Left colon (tissue), 2 donors: ENCODE measurements around the gene RGS8. TPM values are rescaled to one million over a fixed set of nuclear protein-coding genes. Genes with fewer than 3 reads are reported as not detected.

ENCODE experiments used
- ATAC-seq: fragments of 200-7000 bp; cut with Tn5 transposase; one replicate; pipeline ENCODE4 v1.9.1; 2020; ENCODE audit warnings: mild to moderate bottlenecking, moderate library complexity
- DNase-seq, 2 donors: peaks; one replicate each; pipeline ENCODE4 v3.0.0-alpha.2; 2020
- intact Hi-C, 2 donors: fragments of 100-400 bp; cut with DNase I in 1 of 2; cut with micrococcal nuclease in 1 of 2; formaldehyde crosslinking; loops; one replicate each; pipeline versions ENCODE4 v1.11.2 to v1.14.0; 2022; cut with DNase I, micrococcal nuclease
- total RNA-seq, 2 donors: library from RNA; stranded (reverse); fragmentation: NEBNext Ultra II Directional; extraction: Animal tissue kit (Norgen Biotek cat#: 25700); gene quantifications; one replicate each; pipeline ENCODE4 v1.2.1, GENCODE V29; 2021
- donor health status: DM: no; HTN: no; CAD: no.
- donor health status: DM: yes; HTN: yes; CAD: no.

Gene RGS8
- total RNA-seq, 2 donors from 2014 or later: not detected

DNA sequence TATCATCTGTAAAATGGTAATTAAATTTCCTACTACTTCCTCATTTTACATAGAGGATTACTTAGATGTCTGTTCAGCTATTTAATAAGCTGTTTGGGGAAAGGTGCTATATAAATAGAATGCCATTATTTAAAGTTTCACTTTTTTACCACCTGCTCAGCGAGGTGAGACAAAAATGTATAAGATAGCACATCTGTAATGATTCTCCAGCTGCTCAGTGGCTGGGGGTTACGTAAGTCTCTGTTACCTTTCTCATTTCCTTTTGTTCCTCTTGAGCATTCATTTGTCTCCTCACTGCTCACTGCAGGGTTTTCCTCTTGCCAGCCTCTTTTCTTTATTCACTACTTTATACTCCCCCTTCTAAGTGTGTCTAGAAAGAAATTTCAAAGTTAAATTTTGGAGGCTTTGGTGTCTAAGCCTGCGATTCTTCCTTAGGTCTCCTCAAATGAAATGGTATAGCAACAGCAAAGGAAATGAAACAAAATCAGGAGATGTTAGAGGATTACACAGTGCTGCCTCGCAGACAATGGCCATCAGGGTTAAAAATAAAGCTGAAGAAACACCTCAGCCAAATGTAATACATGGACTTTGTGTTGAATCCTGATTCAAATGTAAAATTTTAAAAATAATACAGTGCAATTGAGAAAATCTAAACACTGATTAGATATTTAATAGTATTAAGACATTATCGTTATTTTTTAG lies 6.8 kb downstream of the RGS8 start:
- no peak for ATAC-seq
- intact Hi-C loops: no loop called here
- no peak for DNase-seq

DNA sequence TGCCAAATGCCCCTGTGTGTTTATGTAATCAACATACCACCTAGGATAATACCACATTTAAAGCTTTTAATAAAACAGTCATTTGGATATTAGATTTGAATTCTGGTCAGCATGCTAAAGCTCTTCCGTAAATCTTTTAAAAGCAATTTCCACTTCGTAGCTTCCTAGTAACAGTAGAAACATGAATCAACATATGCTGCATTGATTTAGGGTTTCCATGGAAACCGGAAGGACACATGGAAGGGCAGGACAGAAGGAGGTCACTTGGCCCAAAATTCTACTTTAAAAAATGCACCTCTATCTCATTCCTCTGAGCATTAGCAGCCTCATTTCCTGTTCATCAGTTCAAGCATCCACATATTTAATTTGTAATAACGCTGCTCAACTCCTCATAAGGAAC lies 8.1 kb downstream of the RGS8 start:
- ATAC-seq: no peak
- no peak for DNase-seq
- intact Hi-C loops: no loop called here

DNA sequence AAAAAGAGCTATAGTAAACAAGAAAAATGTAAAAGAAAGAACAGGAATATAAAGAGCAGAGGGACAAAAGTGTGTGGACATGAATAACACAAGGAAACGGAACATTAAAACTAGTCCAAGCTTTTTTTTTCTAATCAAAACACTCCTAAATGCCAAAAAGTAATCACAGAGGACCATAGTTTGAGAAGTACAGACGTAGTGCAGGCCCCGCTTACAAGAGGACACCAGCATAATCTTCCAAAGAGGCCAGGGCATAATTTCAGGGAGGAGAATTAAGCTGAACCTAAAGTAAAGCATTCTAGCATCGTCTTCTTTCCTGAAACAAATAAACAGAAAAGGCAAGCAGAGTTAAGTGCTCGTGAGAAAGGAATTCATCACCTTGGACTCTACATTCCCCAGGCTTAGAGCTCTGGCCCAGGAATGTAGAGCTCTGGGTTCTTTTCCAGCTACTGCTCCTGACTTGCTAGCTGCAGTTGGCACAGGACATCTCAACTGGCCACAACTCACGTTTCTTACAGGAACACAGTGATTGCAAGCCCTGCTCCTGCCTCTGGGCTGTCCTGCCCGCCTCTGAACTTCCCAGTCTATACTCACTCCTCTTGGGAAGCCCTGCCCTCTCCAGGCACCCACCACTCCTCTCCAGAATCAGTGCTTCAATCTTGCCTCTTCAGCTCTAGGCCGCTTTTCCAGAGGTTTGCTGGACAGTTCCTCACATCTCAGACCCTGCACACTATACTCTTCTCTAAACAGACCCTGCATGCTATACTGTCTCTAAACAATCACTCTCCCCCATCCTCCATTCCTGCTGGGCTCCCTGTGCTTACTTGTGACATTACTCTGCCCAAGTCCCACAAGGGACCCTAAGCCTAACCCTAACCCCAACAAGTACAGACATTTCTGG lies 9.8 kb downstream of the RGS8 start:
- intact Hi-C loops: no loop called here
- ATAC-seq (no peak), DNase-seq (no peak)

DNA sequence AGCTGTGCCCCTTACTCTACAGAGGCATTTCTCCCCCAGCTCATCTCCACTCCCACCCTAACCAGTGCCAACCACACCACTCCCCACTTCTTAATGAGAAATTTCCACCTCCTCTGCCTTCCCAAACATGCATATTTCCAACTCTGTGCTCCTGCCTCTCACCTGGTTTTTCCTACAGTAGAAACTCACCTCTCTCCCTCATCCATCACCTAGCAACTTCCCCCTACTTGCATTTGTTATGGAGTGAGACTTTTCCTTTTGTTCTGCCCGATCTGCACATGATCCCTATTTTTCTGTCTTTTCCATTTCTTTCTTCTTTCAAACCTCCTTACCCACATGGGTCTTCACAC lies 11.9 kb downstream of the RGS8 start:
- DNase-seq (no peak), ATAC-seq (no peak)
- intact Hi-C loops: no loop called here

DNA sequence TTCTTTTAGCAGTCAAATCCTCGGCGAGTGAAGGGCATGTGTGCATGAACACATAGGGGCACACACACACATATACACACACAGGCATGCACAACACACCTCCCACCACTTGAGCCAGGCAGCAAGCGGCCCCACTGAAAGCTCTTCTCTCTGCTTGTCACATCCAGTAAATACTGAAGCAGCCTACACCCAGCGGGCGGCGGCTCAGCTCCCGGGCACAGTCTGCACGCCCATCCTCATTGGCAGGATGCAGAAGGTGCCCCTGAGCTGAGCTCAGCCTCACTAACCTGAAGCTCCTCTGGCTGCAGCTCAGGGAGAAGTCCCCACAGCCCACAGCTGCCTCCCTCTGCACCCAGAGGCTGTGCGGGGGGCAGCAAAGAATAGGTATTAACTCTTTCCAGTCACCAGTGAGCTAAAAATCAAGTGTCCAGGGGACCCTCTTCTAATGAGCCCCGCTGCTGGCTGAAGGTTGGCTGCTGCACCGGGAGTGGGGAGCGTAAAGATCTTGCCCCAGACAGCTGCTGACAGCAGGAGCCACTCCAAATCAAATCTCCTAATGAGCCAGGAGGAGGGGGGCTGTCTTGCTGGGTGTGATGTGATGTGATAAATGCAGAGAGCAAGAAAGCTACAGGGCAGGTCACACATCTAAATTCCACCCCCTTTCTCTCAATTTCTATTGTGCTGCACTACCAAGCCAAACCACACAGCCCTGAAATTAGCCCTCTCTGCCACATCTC lies 12.5 kb downstream of the RGS8 start:
- no peak for ATAC-seq
- intact Hi-C loops: no loop called here

DNA sequence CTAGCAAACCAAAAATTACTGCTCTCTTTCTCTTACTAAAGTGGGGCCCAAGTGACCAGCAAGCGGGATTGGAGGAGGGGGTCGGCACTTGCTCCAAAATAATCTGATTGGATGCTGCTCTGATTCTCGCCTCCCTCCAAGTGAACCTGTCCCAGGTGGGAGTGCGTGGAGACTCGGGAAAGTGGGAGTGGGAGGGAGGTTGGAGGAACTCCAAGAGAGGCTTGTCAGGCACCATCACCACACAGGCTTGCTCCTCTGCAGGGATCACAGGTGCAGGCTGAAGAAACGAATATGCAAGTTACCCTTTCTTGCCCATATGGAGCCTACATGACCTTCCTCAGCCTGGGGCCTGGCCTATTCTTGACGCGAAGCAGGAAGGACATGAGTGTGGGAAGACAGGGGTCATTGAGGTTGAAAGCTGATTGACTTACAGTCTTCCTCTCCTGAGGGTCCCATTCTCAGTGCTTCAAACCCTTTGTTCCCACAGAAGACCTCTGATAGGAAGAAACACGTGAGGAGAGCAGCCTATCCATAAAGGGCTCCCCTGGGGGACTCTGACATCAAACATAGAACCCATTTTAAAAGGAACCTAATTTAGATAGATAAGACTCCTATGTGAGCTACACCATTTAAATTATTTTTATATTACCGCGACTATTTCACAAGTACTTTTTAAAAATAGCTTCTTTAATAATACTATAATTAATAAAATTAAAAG lies 14.2 kb downstream of the RGS8 start:
- intact Hi-C loops: no loop called here
- ATAC-seq: no peak

More for the DNA sequence above, 12.5 kb downstream of the RGS8 start:
- no peak for DNase-seq

DNA sequence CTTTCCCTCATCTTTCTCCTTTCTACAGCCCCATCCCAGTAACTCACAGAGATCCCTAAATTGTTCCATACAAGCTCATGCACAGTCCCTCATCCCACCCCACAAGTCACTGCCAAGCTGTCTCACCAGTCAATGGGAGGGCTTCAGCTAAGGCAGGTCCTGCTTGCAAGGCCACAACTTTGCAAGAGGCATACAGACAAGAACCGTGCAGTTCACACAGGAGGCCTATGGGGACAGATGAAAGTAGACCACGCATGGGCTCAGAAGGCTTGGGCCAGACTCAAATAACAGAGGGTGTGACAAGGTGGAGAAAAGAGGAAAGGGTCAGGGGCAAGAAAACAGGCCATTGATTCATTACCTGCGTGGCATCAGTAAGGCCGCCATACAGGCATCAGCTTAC lies 15.1 kb downstream of the RGS8 start:
- intact Hi-C loops: no loop called here
- no peak for ATAC-seq

More for the DNA sequence above, 14.2 kb downstream of the RGS8 start:
- DNase-seq: no peak

DNA sequence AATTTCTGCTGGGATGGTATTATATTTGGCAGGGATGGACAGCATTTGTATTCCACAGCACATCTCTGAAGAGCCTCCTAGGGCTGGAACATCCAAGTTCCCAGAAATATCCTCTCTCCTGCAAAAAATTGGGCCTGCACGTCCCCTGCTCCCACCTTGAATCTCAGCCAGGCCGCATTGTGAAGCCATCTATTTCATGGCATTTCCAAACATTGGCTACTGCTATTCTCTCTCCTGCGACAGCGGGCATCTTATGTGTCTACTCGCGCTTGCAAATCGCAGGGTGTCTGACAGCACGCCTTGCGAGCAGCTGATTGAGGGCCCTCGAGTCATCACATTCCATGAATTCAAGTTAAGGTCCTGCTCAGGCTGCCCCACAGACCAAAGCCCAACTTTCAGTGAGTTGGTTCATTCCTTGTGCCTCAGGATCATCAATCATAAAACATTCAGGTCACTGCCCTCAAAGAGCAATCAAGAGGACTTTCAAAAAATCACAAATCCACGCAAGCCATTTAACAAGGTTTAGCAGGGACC lies 15.8 kb downstream of the RGS8 start:
- no peak for ATAC-seq
- DNase-seq: no peak
- intact Hi-C loops: no loop called here

More for the DNA sequence above, 15.1 kb downstream of the RGS8 start:
- DNase-seq: no peak

DNA sequence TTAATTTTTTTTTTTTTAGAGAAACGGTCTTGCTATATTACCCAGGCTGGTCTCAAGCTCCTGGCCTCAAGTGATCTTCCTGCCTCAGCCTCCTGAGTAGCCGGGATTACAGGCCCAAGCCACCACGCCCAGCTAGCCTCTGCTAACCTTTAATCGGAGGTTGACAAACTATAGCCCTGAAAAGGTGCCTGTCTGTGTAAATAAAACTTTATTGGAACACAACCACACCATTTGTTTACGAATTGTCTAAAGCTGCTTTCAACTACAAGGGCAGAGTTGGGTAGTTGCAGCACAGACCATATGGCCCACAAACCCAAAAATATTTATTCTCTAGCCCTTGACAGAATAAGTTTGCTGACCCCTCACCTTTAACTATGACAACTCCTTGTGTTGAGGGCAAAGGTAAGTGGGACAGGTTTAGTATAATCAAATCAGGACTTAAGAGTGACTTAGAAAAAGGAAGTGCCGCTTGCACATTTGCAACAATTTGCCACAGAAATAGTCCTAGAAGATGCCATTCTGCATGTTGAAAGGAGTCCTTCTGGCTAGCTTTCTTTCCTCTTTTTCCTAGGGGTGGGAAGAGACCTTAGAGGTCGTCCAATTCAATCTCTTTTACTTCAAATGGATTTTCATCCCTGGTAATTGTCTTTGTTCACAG lies 16.4 kb downstream of the RGS8 start:
- ATAC-seq (no peak), DNase-seq (no peak)
- intact Hi-C loops: no loop called here

DNA sequence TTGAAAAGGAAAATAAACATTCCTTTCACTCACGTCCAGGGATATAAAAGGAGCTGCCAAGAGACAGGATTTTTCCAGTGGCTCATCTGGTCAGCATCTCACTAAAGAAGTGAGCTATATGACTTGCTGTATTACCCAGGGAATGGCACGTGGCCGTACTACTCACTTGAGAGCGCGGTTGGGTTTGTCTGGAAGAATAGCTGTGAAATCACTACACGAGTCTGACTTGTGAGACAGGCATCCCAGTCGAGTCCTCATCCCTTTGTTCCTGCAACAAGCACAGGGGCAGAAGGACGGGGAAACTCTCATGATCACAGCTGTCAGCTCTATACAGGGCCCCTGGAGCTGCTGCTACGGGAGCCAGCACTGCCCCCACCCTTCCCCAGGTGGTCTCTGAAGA lies 17.7 kb downstream of the RGS8 start:
- DNase-seq (no peak), ATAC-seq (no peak)
- intact Hi-C loops: no loop called here

DNA sequence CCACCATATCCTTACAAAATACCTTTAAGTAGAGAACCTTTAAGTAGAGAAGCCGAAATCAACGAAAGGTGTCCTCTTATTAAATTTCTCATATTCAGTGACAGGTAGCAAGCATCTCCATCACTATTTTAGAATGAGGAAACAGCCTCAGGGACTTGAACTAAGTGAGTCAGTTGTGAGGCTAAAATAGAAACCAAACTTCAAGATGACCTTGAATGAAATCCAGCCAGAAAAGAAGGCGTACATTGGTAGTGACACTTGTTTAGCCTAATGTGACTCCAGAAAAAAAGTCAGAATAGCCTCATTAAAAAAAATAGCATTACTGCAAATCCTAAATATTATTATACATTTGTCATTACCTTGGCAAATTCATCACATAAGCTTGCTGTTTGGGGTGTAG lies 20.1 kb downstream of the RGS8 start:
- intact Hi-C loops: no loop called here
- no peak for ATAC-seq

DNA sequence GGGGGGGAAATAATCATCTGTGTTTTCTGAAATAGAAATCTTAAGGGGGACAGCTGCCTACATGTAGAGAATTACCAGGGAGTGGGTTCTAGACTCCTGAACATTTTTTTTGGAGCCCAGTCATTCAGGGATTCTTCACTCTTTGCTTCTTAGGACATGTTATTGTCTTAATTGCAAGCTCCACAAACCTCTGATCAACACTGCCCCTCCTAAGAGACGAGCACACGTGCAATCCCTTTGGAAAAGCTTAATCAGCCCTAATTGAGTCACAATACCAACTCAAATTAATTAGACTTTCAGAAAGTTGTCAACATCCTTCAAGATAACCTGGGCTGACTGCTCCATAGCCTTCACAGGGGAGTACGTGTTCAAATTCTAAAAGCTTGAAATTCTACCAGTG lies 21.4 kb downstream of the RGS8 start:
- intact Hi-C loops: no loop called here
- ATAC-seq (no peak), DNase-seq (no peak)

More for the DNA sequence above, 20.1 kb downstream of the RGS8 start:
- DNase-seq: no peak

DNA sequence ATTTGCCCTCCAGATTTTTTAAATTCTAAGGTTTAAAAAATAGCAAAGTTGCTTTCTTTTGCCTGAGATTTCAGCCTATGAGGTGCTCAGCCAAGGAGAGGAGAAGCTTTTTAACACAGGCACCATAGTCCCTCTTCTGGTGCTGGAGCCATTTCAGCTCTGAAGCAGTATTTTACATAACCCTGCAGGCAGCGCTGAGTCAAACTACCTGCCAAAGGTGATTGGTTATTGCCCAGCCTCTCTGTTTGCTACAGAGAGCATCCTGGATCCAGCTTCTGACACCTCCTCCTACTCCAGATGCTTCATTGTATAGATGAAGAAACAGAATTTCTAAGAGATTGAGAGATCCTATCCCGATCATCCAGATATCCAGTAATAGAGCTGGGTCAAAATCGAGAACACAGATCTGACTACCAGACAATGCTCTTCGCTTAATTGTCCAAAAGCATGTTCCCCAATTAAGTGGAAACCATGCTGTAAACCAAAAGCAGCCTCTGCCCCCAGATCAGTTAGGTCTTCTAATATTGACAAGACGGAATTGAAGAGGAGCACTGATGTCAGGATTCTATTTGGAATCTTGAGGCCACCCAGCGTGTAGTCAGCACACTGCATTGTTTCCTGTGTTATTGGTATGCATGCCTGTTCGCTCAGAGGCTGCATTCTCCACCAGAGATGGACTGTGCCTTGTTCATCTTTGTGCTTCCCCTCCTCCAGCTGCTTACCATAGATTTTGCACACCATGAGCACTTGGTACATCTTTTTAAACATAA lies 22.1 kb downstream of the RGS8 start:
- DNase-seq (no peak), ATAC-seq (no peak)
- intact Hi-C loops: no loop called here

DNA sequence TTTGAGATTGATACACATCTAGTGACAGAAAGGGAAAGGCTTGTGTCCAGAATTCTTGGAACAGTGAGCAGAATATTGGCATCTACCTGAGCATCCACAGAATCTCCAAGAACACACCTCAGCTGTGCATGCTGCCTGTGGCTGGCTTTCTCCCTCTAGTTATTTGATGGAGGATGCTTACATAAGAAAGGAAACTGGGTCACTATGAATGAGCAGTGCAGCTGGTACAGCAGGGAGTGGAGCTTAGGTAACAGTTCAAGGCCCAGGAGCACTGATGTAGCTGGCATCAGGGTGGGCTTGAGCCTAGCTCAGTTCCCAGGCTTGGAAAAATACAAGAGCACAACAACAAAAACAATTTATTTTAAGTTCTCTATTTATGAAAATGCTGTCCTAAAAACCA lies 26.3 kb downstream of the RGS8 start:
- DNase-seq: no peak
- intact Hi-C loops: no loop called here
- no peak for ATAC-seq

DNA sequence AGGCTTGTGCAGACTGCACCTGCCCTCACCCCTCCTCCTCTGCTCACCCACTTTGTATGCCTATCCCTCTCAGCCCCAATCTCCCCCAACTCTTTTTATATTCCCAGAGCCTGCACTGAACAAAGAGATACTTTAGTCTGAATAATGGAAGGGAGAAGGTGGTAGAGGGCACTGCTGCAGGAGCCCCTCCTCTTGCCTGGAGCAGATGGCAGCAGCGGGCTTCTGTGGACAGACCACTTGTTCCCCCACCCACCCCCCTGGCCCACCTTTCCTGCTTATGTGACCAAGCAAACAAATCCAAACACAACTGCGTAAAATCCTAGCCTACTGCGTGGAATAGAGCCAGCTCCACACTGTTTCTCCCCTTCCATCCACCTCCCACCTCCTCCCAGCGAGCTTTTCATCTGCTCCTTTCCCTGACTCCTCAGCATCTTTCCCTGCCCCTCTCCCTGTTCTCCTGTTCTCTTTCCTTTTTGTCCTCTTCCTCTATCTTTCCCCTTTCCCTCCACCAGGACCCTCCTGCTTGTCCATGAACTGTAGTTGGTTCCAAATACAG lies 27.5 kb downstream of the RGS8 start:
- DNase-seq (no peak), ATAC-seq (no peak)
- intact Hi-C loops: no loop called here

DNA sequence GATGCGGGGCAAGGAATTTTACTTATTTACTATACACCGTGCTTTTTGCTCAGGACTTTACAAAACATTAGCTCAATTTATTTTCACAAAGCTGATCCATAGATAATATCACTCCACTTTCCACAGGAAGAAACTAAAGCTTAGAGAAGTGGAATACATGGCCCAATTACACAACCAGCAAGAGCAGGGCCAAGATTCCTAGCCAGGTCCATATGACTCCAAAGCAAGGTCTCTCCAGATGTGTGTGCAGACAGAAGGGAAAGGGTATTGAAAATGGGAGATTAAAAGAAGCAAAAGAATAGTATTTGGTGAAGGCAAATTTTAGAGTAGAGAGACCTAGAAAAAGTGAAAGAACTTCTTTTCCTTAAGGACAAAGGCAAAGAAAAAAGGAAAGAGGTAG lies 30.4 kb downstream of the RGS8 start:
- ATAC-seq: no peak
- DNase-seq: no peak
- intact Hi-C loops: no loop called here

DNA sequence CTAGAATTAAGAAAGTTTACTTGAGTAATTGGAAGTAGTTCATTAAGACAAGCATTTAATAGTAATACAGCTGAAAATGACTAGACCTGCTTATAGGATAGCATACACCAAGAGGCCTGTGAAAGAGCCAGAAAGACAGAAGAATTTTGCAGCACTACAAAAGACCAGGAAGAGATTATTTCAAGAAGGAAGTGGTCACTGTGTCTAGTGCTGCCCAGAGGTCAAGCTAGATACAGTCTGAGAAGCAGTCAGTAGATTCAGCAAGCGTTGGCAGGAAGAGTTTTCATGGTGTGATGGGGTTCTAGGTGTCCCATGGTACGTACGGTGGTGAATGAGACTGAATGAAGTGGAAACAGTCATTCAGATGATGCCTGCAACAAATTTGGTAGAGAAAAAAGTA lies 31.5 kb downstream of the RGS8 start:
- intact Hi-C loops: no loop called here
- ATAC-seq (no peak), DNase-seq (no peak)
